ENCODE results near the gene DDX17. TPM values are rescaled to one million over a fixed set of nuclear protein-coding genes. Genes with fewer than 3 reads are reported as not detected.

The DDX17 gene
- polyA plus RNA-seq (2013, experiment 1 of 2; ENCODE audit: insufficient read length): 236 TPM
- polyA plus RNA-seq (2013, experiment 2 of 2; ENCODE audit: insufficient read length): 224 TPM

DNA sequence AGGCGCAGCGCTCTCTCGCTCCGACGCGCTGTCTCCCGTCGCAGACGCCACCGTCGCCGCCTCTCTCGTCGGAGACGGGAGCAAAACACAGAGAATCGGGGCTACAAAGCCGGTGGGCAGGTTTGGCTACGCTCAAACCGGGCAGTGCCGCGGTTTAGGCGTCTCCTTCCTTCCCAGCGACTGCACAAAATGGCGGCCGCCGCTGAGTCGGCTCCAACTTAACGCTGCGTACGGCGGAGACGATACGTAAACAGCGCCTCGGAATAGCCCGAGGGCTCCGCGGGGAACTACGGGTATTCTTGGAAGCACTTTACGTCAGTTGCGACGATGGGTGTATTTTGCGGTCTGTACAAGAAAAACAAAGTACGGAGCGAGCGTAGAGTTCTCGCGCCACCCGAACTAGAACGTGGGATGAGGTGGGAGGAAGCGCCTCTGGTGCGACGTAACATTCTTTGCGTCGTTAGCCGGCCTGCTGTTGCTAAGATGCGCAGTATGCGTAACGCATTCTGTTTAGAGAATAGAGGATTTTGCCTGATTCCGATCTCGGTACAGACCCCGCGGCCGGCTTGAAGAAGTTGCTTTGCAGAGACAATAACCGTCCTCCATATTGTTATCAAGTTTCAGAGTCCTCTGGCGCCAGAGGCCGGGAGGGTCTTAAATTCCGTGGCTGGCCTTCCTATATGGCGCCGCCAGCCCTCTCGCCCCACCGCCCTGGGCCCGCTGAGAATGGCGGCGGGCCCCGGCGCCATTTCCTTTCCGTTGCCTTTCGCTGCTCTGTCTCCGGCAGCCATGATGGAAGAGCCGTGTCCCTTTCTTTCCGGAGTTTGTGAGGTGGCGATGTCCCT lies at the start of gene DDX17:
TSS of gene DDX17 (minus strand) at position 194 of the 845 bp plus-strand sequence.
- DNase-seq: peak; percentile 94

DNA sequence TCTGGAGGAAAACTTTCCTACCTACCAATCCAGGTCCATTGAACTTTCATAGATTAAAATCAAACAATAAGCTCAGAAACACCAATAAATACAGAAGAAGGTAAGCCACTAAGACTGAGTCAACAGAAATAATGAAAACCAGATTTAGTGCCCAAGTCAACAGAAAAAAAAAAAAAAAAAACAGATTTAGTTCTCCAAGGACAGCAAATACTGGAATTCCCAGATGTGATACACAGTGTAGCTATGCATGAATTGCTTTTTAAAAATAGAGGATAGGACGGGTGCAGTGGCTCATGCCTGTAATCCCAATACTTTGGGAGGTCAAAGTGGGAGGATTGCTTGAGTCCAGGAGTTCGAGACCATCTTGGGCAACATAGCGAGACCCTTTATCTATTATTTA lies 48.2 kb upstream of the DDX17 start:
- DNase-seq: peak; percentile 81

DNA sequence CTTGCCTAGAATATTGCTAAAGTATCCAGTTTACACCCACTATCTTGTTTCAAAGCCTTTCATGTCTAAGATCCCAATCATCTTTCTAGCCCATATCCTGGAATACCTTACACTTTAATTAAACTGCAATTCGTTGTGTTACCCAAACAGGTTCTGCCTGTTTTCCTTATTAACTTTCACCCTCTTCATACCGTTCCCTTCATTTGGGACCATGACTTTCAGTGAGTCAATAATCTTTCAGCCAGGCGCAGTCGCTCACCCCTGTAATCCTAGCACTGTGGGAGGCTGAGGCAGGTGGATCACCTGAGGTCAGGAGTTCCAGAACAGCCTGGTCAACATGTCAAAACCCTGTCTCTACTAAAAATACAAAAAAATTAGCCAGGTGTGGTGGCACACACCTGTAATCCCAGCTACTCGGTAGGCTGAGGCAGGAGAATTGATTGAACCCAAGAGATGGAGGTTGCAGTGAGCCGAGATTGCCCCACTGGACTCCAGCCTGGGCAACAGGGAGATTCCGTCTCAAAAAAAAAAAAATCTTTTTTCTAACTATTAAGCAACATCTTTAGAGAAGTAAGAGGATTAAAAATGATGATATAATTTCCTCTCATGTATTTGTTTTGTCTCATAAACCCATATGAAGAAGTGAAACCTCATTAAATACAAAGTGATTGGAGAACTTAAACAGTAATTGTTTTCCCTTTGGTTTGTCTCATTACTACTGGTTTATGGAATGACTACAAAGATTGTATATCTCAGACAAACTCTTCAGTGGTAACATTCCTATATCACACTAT lies 43.2 kb upstream of the DDX17 start:
- DNase-seq: no peak

DNA sequence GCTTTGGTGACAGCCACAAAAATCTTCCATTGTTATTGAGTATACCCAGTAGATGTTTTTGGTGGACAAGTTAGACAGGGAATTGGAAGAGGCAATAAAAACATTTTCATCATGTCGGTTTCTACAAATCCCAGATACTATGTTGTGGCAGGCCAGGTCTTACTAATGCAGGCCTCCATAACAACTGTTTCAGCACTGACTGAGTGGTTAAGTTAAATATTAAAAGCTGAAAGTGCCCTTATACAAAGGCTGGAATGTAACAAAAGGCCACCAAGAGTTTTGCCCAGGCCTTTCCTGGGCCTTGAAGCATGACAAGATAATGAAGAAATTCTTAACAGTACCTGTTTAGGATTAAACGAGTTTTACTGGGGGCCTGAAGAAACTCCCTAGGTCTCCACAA lies 34.6 kb upstream of the DDX17 start:
- no peak for DNase-seq

DNA sequence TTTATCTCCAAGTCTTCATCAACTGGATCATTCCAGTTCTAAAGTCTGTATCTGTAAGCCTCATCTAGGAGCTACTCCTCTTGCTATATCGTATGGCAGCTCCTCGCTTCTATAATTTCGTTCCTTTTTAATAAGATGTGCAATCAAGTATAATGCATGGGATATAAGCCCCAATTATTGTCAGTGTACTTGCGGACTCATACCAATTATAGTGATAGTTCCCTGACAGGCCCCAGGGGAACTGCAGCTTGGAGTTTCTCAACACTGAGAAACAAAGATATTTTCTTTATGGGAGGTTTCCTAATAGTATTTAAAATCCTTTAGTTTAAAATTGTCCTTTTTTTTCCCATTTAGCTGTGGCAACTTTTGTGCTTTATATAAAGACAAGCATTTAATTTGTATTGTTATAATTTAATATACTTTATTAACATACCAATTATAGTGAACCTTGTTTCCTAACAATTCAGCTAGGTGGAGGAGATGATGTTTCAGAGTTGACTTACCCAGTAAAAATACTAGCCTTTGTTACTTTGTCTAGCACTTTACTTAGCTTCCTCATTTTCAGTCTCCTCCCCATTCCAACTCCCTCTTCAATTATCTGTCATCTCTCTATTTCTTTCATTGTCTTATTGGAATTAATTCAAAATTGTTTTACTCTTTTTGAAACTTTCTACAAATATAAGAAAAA lies 25.3 kb upstream of the DDX17 start:
- DNase-seq: no peak

DNA sequence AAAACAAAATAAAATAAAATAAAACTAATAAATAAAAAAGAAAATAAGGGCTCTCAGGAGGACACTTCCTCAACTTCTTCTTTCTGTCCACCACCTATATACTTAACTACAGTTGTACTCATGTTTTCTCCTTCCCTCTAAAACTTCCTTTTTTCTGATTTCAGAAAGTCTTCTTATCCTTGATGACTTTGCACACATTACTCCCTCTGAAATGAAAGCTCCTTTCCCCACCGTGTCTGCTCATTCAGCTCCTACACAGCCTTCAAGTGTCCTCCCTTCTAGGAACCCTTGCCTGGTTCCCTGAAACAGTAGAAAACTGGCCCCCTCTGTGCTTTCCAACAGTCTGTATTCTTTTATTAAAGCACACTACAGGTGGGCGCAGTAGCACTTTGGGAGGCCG lies 18.3 kb upstream of the DDX17 start:
- no peak for DNase-seq

DNA sequence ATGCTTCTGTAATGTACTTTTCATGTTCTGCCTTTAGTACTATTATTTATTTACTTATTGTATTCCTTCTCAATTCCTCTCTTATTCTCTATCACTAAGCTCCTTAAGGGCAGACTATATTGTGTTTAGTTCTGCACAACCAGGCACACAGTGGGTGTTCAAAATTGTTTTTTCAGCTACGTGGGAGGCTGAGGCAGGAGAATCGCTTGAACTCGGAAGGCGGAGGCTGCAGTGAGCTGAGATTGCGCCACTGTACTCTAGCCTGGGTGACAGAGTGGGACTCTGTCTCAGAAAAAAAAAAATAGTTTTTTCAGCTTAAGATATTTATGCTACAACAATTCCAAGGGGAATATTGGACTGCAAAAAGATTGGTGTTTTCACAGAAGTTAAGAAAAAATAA lies 17.4 kb upstream of the DDX17 start:
- no peak for DNase-seq

DNA sequence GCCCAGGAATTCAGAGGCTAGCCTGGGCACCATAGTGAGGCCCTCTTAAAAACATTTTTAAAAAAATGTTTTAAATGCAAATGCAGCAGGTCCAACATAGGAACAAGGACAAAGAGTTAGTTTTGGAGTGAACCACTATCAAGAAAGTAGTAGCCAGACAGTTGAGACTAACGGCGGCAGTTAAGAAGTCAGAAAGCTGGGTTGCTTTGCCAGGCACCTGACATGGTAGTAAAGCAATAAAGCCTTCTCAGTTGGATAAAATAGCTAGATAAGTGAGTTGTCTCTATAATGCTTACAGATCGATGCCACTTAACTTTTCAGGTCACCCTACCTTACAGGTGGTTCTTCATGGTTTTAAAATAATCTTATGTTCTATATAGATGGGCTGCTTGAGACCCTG lies 16.9 kb upstream of the DDX17 start:
- DNase-seq: no peak

DNA sequence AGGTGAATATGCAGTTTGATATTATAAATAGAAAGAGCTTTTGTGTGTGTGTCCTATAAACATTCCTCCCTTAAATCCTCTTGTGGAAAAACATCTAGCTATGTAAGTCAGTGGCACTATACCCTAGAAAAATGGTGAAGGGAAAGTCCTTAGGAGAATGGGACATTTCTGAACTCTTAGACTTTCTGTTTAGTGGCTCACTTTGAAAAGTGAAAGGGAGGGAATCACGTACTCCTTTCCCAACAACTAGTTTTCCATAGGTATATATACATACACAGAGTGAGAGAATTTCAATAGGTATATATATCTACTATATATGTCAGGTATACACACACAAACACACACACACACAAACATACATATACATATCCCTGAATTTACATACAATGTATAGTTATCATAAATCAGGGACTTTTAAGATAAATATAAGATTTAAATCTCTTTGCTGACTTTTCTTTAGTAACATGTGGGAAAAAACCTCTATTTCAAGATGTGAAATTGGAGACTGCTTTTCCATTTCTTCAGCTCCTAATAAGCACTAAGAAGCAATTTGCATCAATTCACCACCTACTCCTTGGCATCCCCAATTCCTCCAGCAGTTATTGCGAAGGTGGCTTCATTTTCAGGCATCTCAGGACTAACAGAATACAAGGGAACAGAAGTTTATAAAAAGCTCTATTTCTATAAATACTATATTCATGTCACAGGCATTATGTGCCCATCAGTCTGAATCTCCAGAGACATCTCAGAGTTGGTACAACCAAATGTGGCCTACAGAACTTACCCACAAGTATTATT lies 13.5 kb upstream of the DDX17 start:
- DNase-seq: no peak

DNA sequence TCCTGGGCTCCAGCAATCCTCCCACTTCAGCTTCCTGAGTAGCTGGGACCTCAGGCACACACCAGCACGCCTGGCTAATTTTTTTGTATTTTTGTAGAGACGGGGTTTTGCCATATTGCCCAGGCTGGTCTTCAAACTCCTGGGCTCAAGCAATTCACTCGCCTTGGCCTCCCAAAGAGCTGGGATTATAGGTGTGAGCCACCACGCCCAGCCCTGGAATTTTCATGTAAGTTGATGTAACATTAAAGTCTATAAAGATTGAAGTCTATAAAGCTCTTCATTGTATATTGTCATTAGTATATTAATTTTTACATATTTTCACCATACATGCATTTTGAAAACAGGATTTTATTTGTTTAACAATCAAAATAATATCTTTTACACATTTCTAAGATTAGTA lies 12.5 kb upstream of the DDX17 start:
- DNase-seq: no peak

DNA sequence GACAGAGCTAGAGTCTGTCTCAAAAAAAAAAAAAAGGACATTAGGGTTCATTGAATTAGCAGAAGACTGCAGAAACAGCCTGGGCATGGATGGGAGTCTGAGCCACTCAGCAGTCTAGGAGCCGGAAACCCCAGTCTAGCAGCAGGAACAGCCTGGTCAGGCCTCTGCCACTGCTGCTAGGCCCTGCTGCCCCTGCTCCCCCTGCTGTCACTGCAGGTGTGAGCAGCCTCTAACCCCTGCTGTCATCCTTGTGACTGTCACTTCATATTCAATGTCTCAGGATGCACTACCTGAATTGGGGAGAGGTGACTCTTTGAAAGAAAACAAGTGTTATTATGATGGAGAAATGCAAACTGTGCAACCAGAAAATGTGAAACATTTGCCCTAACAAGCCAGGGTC lies 7.0 kb upstream of the DDX17 start:
- DNase-seq: no peak

DNA sequence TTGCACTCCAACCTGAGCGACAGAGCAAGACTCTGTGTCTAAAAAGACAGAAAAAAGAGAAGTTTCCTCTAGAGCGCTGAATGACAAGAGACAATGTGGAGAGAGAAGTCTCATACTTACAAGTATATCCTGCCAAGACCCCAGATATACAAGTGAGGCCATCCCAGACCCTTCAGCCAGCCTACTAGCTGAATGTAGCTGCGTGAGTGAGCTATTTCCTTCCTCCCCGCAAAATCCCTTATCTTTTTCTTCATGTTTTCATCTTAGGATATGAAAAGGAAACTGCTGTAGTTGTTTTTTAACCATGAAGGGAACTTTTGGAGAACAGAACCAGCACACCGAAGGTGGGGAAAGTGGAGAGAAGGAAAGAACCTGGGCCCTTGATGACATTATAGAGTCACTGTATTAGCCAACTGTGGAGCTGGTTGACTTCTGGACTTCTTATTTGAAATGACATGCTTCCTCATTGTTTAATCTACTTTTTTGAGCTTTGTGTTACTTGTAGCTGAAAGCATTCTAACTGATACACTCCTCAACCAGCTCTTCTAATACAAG lies 4.4 kb upstream of the DDX17 start:
- DNase-seq: no peak

DNA sequence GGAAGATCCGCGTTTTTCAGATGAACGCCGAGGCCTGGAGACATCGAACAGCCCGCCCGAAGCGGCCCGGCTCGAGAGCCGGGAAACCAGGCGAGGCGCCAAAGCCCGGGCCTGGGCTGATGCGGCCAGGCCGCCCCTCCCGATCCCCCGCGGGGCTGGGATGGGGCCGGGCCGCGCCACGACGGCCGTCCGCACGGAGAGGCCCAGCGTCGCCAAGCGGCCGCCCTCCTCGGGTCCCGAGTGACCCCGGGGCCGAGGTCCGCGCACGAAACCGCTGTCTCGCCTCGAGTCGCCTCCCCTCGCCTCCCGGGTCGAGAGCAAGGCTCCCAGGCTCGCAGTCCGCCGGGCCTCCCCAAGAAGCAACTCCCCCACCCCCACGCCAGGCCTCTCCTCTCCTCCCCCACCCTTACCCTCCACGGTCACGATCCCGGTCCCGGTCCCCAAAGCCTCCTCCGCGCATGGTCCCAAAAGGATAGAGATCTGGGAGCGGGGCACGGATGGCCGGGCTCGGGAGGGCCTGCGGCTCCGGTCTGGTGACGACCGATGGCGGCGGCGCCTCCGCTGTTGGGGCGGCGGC lies 482 bp downstream of the DDX17 start:
- DNase-seq: peak; percentile 65

DNA sequence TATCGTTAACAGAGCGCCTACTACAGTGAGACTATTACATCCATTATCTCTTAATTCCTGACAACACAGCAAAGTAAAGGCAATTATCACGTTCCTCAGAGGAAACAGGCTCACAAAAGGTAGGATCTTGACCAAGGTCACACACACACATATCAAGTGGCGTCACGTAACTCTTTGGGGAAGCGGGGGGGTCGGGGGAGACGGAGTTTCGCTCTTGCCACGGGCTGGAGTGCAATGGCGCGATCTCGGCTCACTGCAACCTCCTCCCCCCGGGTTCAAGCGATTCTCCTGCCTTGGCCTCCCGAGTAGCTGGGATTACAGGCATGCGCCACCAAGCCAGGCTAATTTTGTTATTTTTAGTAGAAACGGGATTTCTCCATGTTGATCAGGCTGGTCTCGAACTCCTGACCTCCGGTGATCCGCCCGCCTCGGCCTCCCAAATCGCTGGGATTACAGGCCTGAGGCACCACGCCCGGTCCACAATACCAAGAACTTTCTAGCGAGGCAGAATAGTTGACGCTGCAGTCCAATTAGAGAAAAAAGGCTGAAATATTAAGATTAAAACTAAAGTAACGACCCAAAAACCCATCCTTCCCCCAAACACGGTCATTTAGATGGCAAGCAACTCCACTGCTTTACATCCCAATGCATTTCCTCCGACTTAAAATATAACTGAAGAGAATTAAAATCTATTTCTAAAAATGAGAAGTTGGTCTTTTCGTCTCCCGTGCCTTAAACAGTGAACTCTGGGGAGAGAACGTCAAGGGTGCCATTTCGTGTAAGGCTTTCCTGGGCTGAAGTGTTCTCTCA lies 1.2 kb downstream of the DDX17 start:
- peak; percentile 36 for DNase-seq

DNA sequence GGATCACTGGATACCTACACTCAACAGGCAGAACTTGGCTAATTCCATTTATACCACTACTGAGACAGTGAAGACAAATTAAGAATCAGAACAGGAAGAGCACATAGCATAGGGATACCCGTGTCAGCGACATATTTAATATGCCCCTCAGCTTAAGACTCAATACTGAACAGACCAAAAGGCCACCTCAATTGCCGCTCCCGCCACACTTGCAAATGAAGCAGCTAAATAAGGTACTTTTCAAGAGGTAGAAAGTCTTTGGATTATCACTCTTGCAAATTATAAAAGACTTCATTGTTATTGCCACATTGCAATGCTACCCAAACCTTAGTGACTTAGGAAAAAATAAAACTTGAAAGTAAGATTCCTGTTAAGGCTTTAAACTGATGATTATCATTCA lies 3.1 kb downstream of the DDX17 start:
- DNase-seq: no peak

DNA sequence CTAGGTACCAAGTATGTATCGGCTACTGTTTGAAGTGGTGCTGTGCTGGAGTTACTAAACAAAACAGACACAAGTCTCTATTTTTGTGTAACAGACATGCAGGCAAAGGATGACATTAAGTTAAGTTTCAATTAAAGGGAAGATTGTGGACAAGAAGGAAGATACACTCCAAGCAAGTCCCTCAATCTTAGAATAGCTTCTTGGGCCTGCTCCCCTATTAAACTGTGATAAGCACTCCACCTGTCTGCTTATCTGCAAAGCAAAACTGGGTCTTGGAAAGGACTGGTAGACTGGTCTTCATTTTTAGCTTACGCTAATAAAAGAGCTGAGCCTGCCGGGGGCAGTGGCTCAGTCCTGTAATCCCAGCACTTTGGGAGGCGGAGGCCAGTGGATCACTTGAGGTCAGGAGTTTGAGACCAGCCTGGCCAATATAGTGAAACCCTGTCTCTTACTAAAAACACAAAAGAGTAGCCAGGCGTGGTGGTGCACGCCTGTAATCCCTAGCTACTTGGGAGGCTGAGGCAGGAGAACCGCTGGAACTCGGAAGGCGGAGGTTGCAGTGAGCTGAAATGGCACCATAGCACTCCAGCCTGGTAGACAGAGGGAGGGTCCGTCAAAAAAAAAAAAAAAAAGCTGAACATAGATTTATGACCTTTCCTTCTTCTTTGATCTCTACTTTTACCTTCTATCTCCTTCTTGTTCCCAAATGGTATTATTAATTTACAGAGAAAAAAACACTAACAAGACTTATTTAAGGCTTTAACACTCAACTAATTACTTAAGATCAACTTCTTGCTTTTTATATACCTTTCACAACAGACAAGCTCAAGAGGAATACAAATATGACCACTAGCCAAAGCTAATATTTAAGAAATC lies 4.1 kb downstream of the DDX17 start:
- no peak for DNase-seq

DNA sequence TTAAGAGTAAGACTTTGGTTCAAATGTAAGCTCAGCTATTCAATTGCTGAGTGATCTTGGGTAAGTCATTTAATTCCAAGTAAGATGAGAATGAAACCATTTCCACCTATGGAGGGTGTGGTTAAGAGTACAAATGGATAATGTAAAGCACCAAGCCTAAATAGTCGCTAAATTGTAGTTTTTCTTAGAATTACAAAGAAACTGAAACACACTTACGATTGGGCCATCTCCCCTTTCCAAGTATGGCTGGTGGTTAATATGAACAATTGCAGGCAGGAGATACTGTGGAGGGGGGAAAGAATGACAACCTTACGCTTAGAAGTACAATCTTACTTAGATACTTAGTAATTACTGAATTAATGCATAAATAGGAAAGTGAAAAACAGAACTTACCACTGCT lies 8.2 kb downstream of the DDX17 start:
- no peak for DNase-seq

DNA sequence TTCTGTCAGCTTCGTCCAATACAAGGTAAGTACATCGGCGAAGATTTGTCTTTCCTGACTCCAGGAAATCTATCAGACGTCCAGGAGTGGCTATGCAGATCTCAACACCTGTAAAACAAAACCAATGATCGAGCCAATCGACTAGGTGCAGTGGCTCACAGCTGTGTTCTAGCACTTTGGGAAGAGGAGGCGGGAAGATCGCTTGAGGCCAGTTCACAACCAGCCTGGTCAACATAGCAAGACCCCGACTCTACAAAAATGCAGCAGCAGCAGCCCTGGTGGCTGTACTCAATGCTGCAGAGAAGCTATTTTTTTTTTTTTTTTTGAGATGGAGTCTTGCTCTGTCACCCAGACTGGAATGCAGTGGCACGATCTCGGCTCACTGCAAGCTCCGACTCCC lies 11.2 kb downstream of the DDX17 start:
- no peak for DNase-seq

DNA sequence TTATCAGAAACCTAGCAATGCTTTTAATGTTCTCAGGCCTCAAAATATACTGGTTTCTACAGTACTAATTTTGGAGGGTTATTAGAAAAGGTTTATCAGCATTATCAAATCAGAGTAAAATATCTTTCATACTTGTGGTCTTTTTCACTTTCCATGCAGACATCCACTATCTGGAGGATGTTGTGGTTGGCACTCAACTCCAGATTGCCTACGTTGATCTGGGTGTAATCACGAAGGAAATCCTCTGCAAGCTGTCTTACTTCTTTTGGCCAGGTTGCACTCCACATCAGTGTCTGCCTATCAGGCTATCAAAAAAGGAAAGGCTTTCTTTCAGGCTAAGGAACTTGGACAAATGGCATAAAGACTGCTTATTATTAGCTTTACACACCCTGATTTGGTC lies 11.6 kb downstream of the DDX17 start:
- peak; percentile 28 for DNase-seq

Data from fibroblast of skin of abdomen (primary cell).